Daoy (cell line): ENCODE data around the gene KCNK15. TPM values are rescaled to one million over a fixed set of nuclear protein-coding genes. Genes with fewer than 3 reads are reported as not detected.
A peak's percentile ranks its signal among the peaks of the same experiment; 100 is the strongest.

Source experiments
- DNase-seq: peaks from one replicate; pipeline ENCODE4 v3.0.0-alpha.2; 2015; ENCODE audit warnings: low read depth
- total RNA-seq: library from RNA; depleted of rRNA; stranded (reverse); fragments of >200 nt; shearing (Covaris generic); gene quantifications from 2 replicates; pipeline ENCODE4 v1.2.3, GENCODE V29; 2014

Gene KCNK15
- total RNA-seq, 1 experiment from 2014 or later, result not detected

GRCh38 chr20:44736170-44737021, 9.3 kb upstream of the KCNK15 start:
- peak; percentile 49 for DNase-seq

GRCh38 chr20:44737116-44737515, 8.5 kb upstream of the KCNK15 start:
- no peak for DNase-seq

GRCh38 chr20:44738813-44739477, 6.7 kb upstream of the KCNK15 start:
- DNase-seq, result peak; percentile 77

- no peak for DNase-seq
Observed at GRCh38 chr20:44739942-44740341, 5.7 kb upstream of the KCNK15 start.

- no peak for DNase-seq
Observed at GRCh38 chr20:44742304-44743079, 3.2 kb upstream of the KCNK15 start.

- DNase-seq, result no peak
Observed at GRCh38 chr20:44743080-44743701, 2.5 kb upstream of the KCNK15 start.

- no peak for DNase-seq
Observed at GRCh38 chr20:44743916-44744655, 1.6 kb upstream of the KCNK15 start.

GRCh38 chr20:44745122-44745597, 505 bp upstream of the KCNK15 start:
- DNase-seq, result no peak

GRCh38 chr20:44746367-44747165, 901 bp downstream of the KCNK15 start:
- peak; percentile 63 for DNase-seq

- DNase-seq, result peak; percentile 86
Observed at GRCh38 chr20:44747166-44748004, 1.7 kb downstream of the KCNK15 start.

- DNase-seq, result no peak
Observed at GRCh38 chr20:44748005-44748370, 2.3 kb downstream of the KCNK15 start.

- no peak for DNase-seq
Observed at GRCh38 chr20:44750081-44750805, 4.6 kb downstream of the KCNK15 start.

GRCh38 chr20:44752099-44752931, 6.7 kb downstream of the KCNK15 start:
- DNase-seq, result no peak

- DNase-seq, result no peak
Observed at GRCh38 chr20:44754554-44754953, 8.9 kb downstream of the KCNK15 start.

- no peak for DNase-seq
Observed at GRCh38 chr20:44756011-44756688, 10.5 kb downstream of the KCNK15 start.

- no peak for DNase-seq
Observed at GRCh38 chr20:44756956-44757355, 11.3 kb downstream of the KCNK15 start.
